Parathyroid adenoma (tissue), 2 donors: ENCODE data around the gene NRXN3.
"Not testable (repeated sequence)": the region's sequence is repeated elsewhere in the genome, so short reads cannot be mapped to it uniquely, and the experiment has no call there.

Experiments
- H2AFZ ChIP-seq: fragments of 300-600 bp; sonication (generic); one replicate; pipeline ENCODE4 v1.7.0; 2017; ENCODE audit warnings: antibody characterized with exemption, mild to moderate bottlenecking
- H3K27ac ChIP-seq: fragments of 300-600 bp; sonication (generic); one replicate; pipeline ENCODE4 v1.7.0; 2017
- H3K27me3 ChIP-seq: fragments of 300-600 bp; sonication (generic); one replicate; pipeline ENCODE4 v1.7.0; 2017; ENCODE audit warnings: low read length; ENCODE audit not compliant: control insufficient read depth, insufficient read depth
- H3K36me3 ChIP-seq: fragments of 300-600 bp; sonication (generic); one replicate; pipeline ENCODE4 v1.7.0; 2017; ENCODE audit warnings: low read length; ENCODE audit not compliant: control insufficient read depth, insufficient read depth
- H3K4me1 ChIP-seq: fragments of 300-600 bp; sonication (generic); one replicate; pipeline ENCODE4 v1.7.0; 2017; ENCODE audit warnings: control low read depth
- H3K4me2 ChIP-seq: fragments of 300-600 bp; sonication (generic); one replicate; pipeline ENCODE4 v1.7.0; 2017; ENCODE audit warnings: low read length
- H3K4me3 ChIP-seq: fragments of 300-600 bp; sonication (generic); one replicate; pipeline ENCODE4 v1.7.0; 2017; ENCODE audit warnings: low read depth, low read length
- H3K79me2 ChIP-seq: fragments of 300-600 bp; sonication (generic); one replicate; pipeline ENCODE4 v1.7.0; 2017; ENCODE audit warnings: control low read depth
- H3K9ac ChIP-seq: fragments of 300-600 bp; sonication (generic); one replicate; pipeline ENCODE4 v1.7.0; 2017; ENCODE audit warnings: mild to moderate bottlenecking
- H3K9me3 ChIP-seq: fragments of 300-600 bp; sonication (generic); one replicate; pipeline ENCODE4 v1.7.0; 2017; ENCODE audit warnings: low read length; ENCODE audit not compliant: control insufficient read depth
- CTCF ChIP-seq: fragments of 300-600 bp; sonication (generic); IDR thresholded peaks from one replicate; pipeline ENCODE4 v1.7.0; 2017; ENCODE audit warnings: antibody characterized with exemption, mild to moderate bottlenecking
- donor health status: primary hyperparathyroidism.

Gene NRXN3

DNA sequence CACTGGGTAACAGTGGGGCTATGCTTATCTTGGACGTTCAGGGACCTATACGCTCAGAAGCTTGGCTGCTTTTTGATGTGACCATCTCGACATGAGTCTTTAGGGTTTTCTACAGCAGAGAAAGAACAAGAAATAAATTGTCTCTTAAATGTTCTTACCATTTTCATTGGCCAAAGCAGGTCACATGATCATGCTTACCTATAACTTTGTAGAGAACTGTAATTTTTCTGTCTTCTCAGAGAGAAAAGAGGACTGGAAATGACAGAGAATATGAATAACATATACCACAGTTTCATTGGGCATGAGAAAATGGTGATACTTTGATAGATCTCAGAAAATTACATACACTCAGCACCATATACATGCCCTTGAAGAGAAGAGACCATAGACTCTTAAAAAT is 390.9 kb downstream of the NRXN3 start:
- no peak overlapping the region for H2AFZ ChIP-seq
- H3K4me3 ChIP-seq = no peak overlapping the region
- no peaks in the 10 kb centered on the region for H3K9me3 ChIP-seq
- H3K79me2 ChIP-seq = no peaks in the 10 kb centered on the region
- no peak overlapping the region for H3K9ac ChIP-seq
- no peak overlapping the region for H3K4me2 ChIP-seq
- no peaks in the 10 kb centered on the region for H3K4me1 ChIP-seq
- H3K27me3 ChIP-seq = no peaks in the 10 kb centered on the region
- no peak for TF ChIP-seq CTCF
- H3K36me3 ChIP-seq = no peaks in the 10 kb centered on the region
- no peak overlapping the region for H3K27ac ChIP-seq

DNA sequence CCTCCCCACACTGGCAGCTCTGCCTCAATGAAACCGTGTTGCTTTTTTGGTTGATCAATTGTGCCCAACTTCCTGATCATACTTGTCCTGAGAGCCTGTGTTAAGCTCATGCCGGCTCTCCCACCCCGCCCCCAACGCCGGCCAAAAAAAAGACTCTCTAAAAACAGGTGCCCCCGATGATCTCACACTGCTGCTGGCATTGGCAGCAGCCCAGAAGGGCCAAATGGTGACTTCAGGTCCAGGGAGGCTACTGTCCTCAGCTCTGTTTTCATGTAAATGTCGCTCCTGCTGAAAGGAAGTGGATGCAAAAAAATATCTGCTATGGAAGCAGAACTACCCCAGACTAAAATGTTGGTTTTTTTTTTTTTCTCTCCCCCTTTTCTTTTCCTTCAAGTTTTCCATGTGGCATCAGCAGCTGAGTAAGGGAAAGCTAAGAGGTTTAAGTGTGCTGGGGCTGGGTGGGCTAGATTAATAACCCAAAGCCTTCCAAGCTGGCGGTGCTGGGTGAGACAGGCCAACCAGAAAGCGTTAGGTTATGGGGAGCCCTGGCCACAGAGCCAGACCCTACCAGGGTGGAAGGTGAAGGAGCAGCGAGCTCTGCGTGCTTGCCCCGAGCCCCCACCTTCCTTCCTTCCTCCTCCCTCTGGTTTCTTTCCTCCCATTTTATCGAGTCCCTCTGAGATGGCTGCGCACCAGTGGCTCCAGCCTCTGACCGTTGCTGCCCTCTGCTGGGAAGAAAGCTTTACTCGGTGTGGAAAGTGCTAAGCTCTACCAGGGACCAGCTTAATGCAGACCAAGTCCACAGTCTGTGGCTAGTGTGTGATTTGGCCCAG is 396.1 kb downstream of the NRXN3 start:
- Histone ChIP-seq H3K9ac (no peak overlapping the region), H2AFZ (peak overlapping the region; percentile 93), H3K4me2 (peak overlapping the region; percentile 6), H3K4me1 (no peaks in the 10 kb centered on the region), H3K4me3 (no peak overlapping the region), H3K36me3 (no peaks in the 10 kb centered on the region), H3K27ac (no peak overlapping the region), H3K27me3 (no peaks in the 10 kb centered on the region), H3K9me3 (no peaks in the 10 kb centered on the region), H3K79me2 (no peaks in the 10 kb centered on the region)
- TF ChIP-seq CTCF = peak; percentile 87

DNA sequence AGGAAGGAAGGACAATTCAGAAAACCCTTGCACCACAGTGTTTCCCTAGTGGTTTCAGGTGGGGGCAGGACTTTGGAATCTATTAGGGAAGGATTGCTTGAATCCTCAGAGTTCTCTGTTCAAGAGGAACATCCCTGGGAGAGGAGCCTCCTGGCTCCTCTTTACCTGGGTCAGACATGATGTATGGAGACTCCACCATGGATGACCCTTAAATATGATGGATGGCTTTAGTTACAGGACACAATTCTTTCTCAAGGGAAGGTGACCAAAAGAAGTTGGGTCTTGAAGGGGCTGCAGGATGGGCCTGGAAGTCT is 396.6 kb downstream of the NRXN3 start:
- no peak for TF ChIP-seq CTCF
- no peak overlapping the region for H3K9ac ChIP-seq
- H2AFZ ChIP-seq = peak overlapping the region; percentile 93
- H3K4me3 ChIP-seq = no peak overlapping the region
- H3K27ac ChIP-seq = no peak overlapping the region
- H3K9me3 ChIP-seq = no peaks in the 10 kb centered on the region
- H3K36me3 ChIP-seq = no peaks in the 10 kb centered on the region
- H3K27me3 ChIP-seq = no peaks in the 10 kb centered on the region
- no peaks in the 10 kb centered on the region for H3K4me1 ChIP-seq
- no peak overlapping the region for H3K4me2 ChIP-seq
- no peaks in the 10 kb centered on the region for H3K79me2 ChIP-seq

DNA sequence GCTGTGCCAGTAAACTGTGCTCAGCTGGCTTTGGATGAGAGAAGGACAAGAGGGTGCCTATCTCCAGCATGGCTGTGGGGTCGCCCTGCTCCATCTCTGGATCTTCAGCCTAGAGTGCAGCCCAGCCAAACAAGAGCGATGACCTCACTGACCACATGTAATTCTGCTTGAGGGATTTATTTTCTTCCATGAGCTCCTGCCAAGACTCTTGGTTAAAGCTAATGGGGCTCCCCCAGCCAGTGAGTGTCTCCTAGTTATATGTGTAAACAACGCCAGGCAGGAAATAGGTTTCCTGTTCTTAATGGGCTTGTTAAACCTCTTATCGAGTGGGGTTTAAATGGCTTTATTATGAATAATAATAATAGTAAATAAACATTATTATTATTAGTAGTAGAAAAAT is 397.2 kb downstream of the NRXN3 start:
- Histone ChIP-seq H3K27me3 (no peaks in the 10 kb centered on the region), H3K36me3 (no peaks in the 10 kb centered on the region), H3K9me3 (no peaks in the 10 kb centered on the region), H3K79me2 (no peaks in the 10 kb centered on the region), H3K9ac (no peak overlapping the region), H3K4me3 (no peak overlapping the region), H3K4me1 (no peaks in the 10 kb centered on the region), H3K4me2 (no peak overlapping the region), H2AFZ (no peak overlapping the region), H3K27ac (no peak overlapping the region)
- TF ChIP-seq CTCF = no peak

DNA sequence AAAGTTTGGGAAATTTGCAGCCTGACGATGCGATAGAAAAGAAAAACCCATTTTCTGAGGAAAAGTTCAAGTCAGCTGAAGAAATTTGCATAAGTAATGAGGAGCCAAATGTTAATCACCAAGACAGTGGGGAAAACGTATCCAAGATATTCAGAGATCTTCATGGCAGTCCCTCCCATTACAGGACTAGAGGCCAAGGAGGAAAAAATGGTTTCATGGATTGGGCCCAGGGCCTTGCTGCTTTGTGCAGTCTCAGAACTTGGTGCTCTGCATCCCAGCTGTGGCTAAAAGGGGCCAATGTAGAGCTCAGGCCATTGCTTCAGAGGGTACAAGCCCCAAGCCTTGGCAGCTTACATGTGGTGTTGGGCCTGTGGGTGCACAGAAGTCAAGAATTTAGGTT is 403.6 kb downstream of the NRXN3 start:
- H2AFZ ChIP-seq, H3K36me3 ChIP-seq, H3K79me2 ChIP-seq, H3K27me3 ChIP-seq, H3K4me1 ChIP-seq, H3K4me3 ChIP-seq, H3K4me2 ChIP-seq, H3K9ac ChIP-seq, H3K9me3 ChIP-seq, H3K27ac ChIP-seq: not testable (repeated sequence)
